CD4-positive, alpha-beta T cell treated with Interleukin-4 for 1 hour (primary cell): ENCODE measurements around the gene RPP21.

Experiments used
- DNase-seq, 2 donors: peaks; one replicate each; pipeline ENCODE4 v3.0.0-alpha.2; 2020 to 2022

Gene RPP21

DNA sequence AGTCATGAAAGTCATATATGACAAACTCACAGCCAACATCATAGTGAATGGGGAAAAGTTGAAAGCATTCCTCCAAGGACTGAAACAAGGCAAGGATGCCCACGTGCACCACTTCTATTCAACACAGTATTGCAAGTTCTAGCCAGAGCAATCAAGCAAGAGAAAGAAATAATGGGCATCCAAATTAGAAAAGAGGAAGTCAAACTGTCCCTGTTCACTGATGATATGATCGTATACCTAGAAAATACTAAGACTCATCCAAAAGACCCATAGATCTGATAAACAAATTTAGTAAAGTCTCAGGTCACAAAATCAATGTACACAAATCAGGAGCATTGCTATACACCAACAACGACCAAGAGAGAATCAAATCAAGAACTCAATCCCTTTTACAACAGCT lies 41.2 kb downstream of the RPP21 start:
- DNase-seq: no peak

- no peak for DNase-seq
These were observed 46.3 kb downstream of the RPP21 start for GRCh38 chr6:30391240-30391639.

DNA sequence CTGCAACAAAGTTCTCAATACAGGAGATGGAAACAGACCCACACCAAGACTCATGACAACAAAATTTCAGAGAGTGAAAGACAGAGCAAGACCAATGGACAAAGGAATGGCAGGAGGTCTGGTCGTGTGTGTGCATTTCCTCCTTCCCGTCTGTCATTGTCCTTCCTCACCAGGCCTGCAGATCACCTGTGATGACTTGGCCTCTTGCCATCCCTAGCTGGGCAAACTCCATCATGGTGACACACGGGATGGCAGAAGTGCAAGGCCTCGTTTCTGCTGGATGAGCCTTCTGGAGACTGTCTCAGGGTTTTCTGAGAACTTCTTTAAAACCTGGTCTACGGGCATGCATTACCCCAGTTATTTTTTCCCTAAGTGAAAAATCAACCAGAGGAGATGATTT lies 49.2 kb downstream of the RPP21 start:
- no peak for DNase-seq
